Effector memory CD4-positive, alpha-beta T cell (primary cell): ENCODE measurements around the gene FBLN2.

Experiments used
- DNase-seq, 3 donors: peaks; one replicate each; pipeline ENCODE4 v3.0.0-alpha.2; 2020
- H3K27ac ChIP-seq: 2 replicates; pipeline ENCODE4 v1.7.0; 2013; ENCODE audit warnings: mild to moderate bottlenecking, low read length, moderate library complexity; ENCODE audit not compliant: insufficient read depth, poor library complexity, severe bottlenecking
- H3K27me3 ChIP-seq: replicated peaks from 2 replicates; pipeline ENCODE4 v1.7.0; 2013; ENCODE audit warnings: mild to moderate bottlenecking, low read length; ENCODE audit not compliant: insufficient read depth, control insufficient read depth, poor library complexity, severe bottlenecking
- H3K36me3 ChIP-seq: 2 replicates; pipeline ENCODE4 v1.7.0; 2013; ENCODE audit warnings: mild to moderate bottlenecking, low read length, moderate library complexity; ENCODE audit not compliant: control insufficient read depth, insufficient read depth
- H3K4me1 ChIP-seq: 2 replicates; pipeline ENCODE4 v1.7.0; 2013; ENCODE audit warnings: low read length, mild to moderate bottlenecking; ENCODE audit not compliant: control insufficient read depth, insufficient read depth, poor library complexity, severe bottlenecking
- H3K4me3 ChIP-seq: 2 replicates; pipeline ENCODE4 v1.7.0; 2013; ENCODE audit warnings: low read length, low read depth, mild to moderate bottlenecking; ENCODE audit not compliant: insufficient read depth, poor library complexity, severe bottlenecking
- H3K9me3 ChIP-seq: 2 replicates; pipeline ENCODE4 v1.7.0; 2013; ENCODE audit warnings: mild to moderate bottlenecking, low read length, moderate library complexity; ENCODE audit not compliant: control insufficient read depth

FBLN2 gene

GRCh38 chr3:13538520-13539291, 10.2 kb upstream of the FBLN2 start:
- H3K27ac ChIP-seq, result no peak overlapping the region
- no peak for DNase-seq
- no peaks in the 10 kb centered on the region for H3K9me3 ChIP-seq
- H3K36me3 ChIP-seq, result no peaks in the 10 kb centered on the region
- H3K4me3 ChIP-seq, result no peak overlapping the region
- no peaks in the 10 kb centered on the region for H3K27me3 ChIP-seq
- no peaks in the 10 kb centered on the region for H3K4me1 ChIP-seq

DNA sequence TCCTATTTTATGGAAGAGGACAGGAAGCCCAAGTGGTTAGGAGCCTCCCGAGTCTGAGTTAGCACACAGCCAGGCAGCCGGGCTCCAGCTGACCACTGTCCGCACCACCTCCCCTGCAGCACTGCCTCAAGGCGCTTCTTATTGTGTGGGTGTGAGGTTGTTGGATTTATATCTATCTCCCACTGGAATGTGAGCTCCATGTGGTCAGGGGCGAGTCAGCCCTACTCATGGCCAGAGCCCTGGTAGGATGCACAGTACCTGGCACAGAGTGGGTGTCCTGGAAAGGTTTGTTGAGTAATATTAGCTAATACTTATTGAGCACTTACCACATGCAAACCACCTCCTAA, 9.7 kb upstream of the FBLN2 start:
- Histone ChIP-seq H3K4me1 (no peaks in the 10 kb centered on the region), H3K36me3 (no peaks in the 10 kb centered on the region), H3K4me3 (no peak overlapping the region), H3K9me3 (no peaks in the 10 kb centered on the region), H3K27me3 (no peaks in the 10 kb centered on the region), H3K27ac (no peak overlapping the region)
- no peak for DNase-seq

- Histone ChIP-seq H3K9me3 (no peaks in the 10 kb centered on the region), H3K27me3 (no peaks in the 10 kb centered on the region), H3K4me1 (no peaks in the 10 kb centered on the region), H3K4me3 (no peak overlapping the region), H3K27ac (no peak overlapping the region), H3K36me3 (no peaks in the 10 kb centered on the region)
- no peak for DNase-seq
These were observed 9.3 kb upstream of the FBLN2 start for GRCh38 chr3:13539671-13540070.

DNA sequence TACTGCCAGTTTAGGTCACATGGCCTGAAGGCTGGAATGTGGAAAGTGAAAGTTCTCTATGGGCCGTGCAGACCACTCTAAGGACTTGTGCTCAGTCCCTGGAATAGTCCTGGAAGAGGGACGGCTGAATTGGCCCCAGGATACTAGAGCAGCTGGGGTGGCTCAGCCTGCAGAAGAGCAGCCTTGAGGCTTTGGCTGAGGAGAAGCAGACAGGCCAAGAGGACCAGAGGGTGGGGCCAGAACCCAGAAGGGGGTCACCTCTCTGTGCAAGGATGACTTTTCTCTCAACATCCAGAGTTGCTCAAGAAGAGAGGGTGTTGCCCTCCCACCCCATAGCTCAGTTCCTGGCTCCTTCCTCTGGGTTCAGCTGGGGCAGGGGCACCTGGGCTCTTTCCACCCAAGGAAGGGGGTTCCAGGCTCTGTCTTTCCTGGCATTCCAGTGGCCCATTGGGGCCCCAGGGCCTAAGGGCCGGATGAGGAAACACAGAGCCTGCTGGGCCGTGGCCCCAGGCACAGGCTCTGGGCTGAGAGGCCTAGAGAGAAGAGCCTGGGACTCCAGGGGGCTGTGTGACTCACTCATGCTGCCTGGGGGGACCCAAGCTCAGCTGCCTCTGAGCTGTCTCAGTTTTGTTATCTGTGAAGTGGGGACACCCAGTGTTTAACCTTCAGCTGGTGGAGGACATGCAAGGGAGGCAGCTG, 8.5 kb upstream of the FBLN2 start:
- DNase-seq, result no peak
- Histone ChIP-seq H3K9me3 (no peaks in the 10 kb centered on the region), H3K27me3 (no peaks in the 10 kb centered on the region), H3K27ac (no peak overlapping the region), H3K4me3 (no peak overlapping the region), H3K4me1 (no peaks in the 10 kb centered on the region), H3K36me3 (no peaks in the 10 kb centered on the region)

GRCh38 chr3:13541691-13542090, 7.2 kb upstream of the FBLN2 start:
- no peaks in the 10 kb centered on the region for H3K9me3 ChIP-seq
- DNase-seq, result no peak
- H3K4me3 ChIP-seq, result no peak overlapping the region
- no peaks in the 10 kb centered on the region for H3K36me3 ChIP-seq
- H3K27ac ChIP-seq, result no peak overlapping the region
- no peaks in the 10 kb centered on the region for H3K4me1 ChIP-seq
- H3K27me3 ChIP-seq, result no peaks in the 10 kb centered on the region

DNA sequence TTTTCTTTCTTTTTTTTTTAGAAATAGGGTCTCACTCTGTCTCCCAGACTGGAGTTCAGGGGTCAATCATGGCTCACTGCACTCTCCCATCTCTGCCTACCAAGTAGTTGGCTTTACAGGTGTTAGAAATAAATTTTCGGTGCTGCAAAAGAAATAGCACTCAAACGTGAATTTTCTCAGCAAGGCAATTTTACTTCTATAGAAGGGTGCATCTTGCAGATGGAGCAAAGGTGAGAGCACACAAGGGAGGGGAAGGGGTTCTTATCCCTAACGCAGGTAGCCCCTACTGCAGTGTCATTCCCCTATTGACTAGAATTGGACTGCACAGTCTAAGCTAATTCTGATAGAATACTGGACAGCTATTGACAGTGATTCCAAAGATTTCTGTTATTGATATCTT, 6.8 kb upstream of the FBLN2 start:
- Histone ChIP-seq H3K4me3 (no peak overlapping the region), H3K9me3 (no peaks in the 10 kb centered on the region), H3K27me3 (no peaks in the 10 kb centered on the region), H3K4me1 (no peaks in the 10 kb centered on the region), H3K27ac (no peak overlapping the region), H3K36me3 (no peaks in the 10 kb centered on the region)
- no peak for DNase-seq

DNA sequence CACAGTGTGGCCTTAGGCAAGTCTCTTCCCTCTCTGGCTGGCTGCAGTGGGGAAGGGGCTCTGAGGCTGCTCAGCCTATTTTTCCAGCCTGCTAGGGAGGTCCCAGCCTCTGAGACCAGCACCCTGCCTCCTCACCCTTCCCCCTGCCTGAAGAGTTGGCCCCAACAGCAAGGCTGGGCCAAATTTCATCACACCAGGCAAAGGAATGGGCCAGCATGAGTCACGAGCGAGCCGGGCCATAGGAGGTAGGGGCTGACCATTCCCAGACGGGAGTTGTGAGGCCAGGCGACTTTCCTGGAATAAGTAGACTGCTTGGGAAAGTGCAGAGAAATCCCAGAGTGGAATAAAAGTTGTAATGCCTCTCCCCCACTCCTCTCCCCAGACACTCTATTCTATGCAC, 5.7 kb upstream of the FBLN2 start:
- Histone ChIP-seq H3K27me3 (no peaks in the 10 kb centered on the region), H3K4me1 (no peaks in the 10 kb centered on the region), H3K4me3 (no peak overlapping the region), H3K9me3 (no peaks in the 10 kb centered on the region), H3K36me3 (no peaks in the 10 kb centered on the region), H3K27ac (no peak overlapping the region)
- DNase-seq, result no peak

DNA sequence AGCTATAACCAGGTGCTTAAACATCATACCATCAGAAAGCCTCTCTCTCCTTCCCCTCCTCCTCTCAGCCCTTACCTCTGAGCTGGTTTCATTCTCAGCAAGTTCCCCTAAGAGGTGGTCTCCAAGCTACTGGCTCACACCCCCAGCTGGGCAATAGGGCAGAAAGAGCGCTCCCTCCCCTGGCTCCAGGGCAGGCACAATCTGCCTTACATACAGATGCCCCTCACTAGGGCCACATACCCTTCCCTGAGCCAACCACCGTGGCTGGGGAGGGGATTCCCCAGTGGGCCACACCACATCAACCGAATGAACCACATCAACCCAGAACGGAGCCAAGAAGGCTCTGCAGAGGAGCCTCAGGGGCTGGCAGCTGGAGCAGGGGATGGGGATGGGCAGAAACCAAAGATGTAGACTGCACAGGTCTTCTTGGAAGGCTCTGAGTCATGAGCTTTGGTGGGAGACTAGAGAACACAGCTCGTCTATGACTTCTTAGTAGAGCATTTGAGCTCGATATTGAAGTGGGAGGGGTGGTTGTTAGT, 4.6 kb upstream of the FBLN2 start:
- H3K27me3 ChIP-seq, result no peaks in the 10 kb centered on the region
- no peaks in the 10 kb centered on the region for H3K4me1 ChIP-seq
- H3K9me3 ChIP-seq, result no peaks in the 10 kb centered on the region
- peak in 2 of 3 donors; percentile 8 to 15 for DNase-seq
- no peaks in the 10 kb centered on the region for H3K36me3 ChIP-seq
- H3K4me3 ChIP-seq, result no peak overlapping the region
- no peak overlapping the region for H3K27ac ChIP-seq

GRCh38 chr3:13544951-13545651, 3.8 kb upstream of the FBLN2 start:
- Histone ChIP-seq H3K27ac (no peak overlapping the region), H3K4me1 (no peaks in the 10 kb centered on the region), H3K9me3 (no peaks in the 10 kb centered on the region), H3K27me3 (no peaks in the 10 kb centered on the region), H3K4me3 (no peak overlapping the region), H3K36me3 (no peaks in the 10 kb centered on the region)
- DNase-seq, result no peak

DNA sequence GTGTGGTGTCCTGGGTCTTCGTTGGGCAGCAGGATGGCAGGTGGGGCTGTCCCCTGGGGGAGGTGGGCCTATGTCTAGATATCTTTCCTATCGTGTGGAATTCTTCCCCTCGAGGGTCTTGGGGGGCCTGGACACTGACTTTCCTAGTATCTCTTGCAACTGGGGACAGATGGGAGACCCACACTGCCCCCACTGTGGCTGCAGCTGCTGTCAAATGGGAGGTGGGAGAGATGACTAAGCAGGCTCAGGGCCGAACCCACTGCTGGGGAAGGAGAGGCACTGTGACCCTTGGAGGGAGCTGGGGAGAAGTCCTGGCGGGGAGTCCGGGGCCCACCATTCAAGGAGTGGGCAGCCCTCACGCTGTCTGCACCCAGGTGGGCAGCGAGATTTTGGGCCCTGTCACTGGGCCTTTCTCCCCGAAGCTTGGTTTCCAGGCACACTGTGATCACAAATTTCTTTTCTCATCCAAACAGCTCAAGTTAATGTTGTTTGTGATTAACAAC, 2.9 kb upstream of the FBLN2 start:
- Histone ChIP-seq H3K27ac (no peak overlapping the region), H3K4me1 (no peaks in the 10 kb centered on the region)

More for the DNA sequence above, 2.9 kb upstream of the FBLN2 start:
- peaks cover 3% of the 10 kb centered on the region for H3K27me3 ChIP-seq
- H3K4me3 ChIP-seq, result no peak overlapping the region
- no peak for DNase-seq
- H3K36me3 ChIP-seq, result no peaks in the 10 kb centered on the region
- no peaks in the 10 kb centered on the region for H3K9me3 ChIP-seq
